ENCODE measurements around the gene PCED1A.
"Not testable (repeated sequence)": the region's sequence is repeated elsewhere in the genome, so short reads cannot be mapped to it uniquely, and the experiment has no call there.

DNA sequence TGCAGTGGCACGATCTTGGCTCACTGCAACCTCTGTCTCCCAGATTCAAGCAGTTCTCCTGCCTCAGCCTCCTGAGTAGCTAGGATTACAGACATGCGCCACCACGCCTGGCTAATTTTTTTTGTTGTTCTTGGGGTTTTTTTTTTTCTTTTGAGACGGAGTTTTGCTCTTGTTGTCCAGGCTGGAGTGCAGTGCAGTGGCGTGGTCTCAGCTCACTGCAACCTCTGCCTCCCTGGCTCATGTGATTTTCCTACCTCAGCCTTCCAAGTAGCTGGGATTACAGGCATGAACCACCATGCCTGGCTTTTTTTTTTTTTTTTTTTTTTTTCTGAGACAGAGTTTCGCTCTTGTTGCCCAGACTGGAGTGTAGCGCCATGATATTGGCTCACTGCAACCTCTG lies 9.2 kb downstream of the PCED1A start:
- not testable (repeated sequence) for TF ChIP-seq SUZ12 (IDR thresholded peaks at IDR 0.05; ENCODE audit: low read length); SAP30 (IDR thresholded peaks at IDR 0.05; ENCODE audit: insufficient read depth, insufficient replicate concordance, low read length); CHD2 (IDR thresholded peaks at IDR 0.05; ENCODE audit: low read length); POLR2AphosphoS5 (IDR thresholded peaks at IDR 0.05; ENCODE audit: low read depth, low read length)

Measured in H1 (cell line).